B cell (primary cell): ENCODE results near the gene JADE2. TPM values are rescaled to one million over a fixed set of nuclear protein-coding genes. Genes with fewer than 3 reads are reported as not detected.

Experiments used
- ATAC-seq: fragments of 200-7000 bp; cut with Tn5 transposase; one replicate; pipeline ENCODE4 v1.10.0; 2021; ENCODE audit warnings: low read depth, mild to moderate bottlenecking, moderate number of reproducible peaks, moderate library complexity
- CTCF ChIA-PET: fragments of 350-600 bp; sonication (Branson Sonifier 250); formaldehyde crosslinking; loops from one replicate; lab custom pipeline; 2021; ENCODE audit warnings: antibody characterized with exemption, inconsistent platforms; lab: Charles Lee
- POLR2A ChIA-PET: fragments of 350-600 bp; sonication (Branson Sonifier 250); formaldehyde crosslinking; loops from one replicate; lab custom pipeline; 2021; ENCODE audit warnings: antibody characterized with exemption; lab: Charles Lee
- DNase-seq: peaks from one replicate; pipeline ENCODE4 v3.0.0; 2013
- H2AFZ ChIP-seq: 2 replicates; pipeline ENCODE4 v1.6.1; 2012; ENCODE audit warnings: mild to moderate bottlenecking, low read depth, low read length; ENCODE audit not compliant: insufficient read depth, poor library complexity, severe bottlenecking
- H3K27ac ChIP-seq, 2 donors: 1 replicate in 1 of 2; 2 replicates in 1 of 2; pipeline ENCODE4 v1.5.1; 2012 to 2013; ENCODE audit warnings: low read length in 2 of 2, mild to moderate bottlenecking in 2 of 2, moderate library complexity in 1 of 2
- H3K27me3 ChIP-seq, 4 experiments: fragments of 200-600 bp in 1 of 4; sonication (generic) in 1 of 4; replicated peaks in 1 of 4; 1 replicate in 2 of 4; 2 replicates in 2 of 4; pipeline versions ENCODE4 v1.6.1 to v1.7.0; 2013 to 2016; ENCODE audit warnings: low read length in 3 of 4, mild to moderate bottlenecking in 2 of 4, mixed read lengths in 1 of 4, moderate library complexity in 1 of 4; ENCODE audit not compliant: insufficient read depth in 4 of 4, control insufficient read depth in 3 of 4; ENCODE audit errors: control extremely low read depth in 1 of 4
- H3K36me3 ChIP-seq, 2 experiments: replicated peaks in 1 of 2; 1 replicate in 1 of 2; 2 replicates in 1 of 2; pipeline versions ENCODE4 v1.6.1 to v1.7.1; 2013; ENCODE audit warnings: low read length in 1 of 2; ENCODE audit not compliant: insufficient read depth in 2 of 2, control insufficient read depth in 1 of 2; ENCODE audit errors: control extremely low read depth in 1 of 2, extremely low read depth in 1 of 2
- H3K4me1 ChIP-seq, 2 donors: fragments of 200-600 bp in 1 of 2; sonication (generic) in 1 of 2; 1 replicate in 1 of 2; 2 replicates in 1 of 2; pipeline versions ENCODE4 v1.5.1 to v1.6.1; 2013 to 2017; ENCODE audit warnings: low read length in 2 of 2; ENCODE audit not compliant: control insufficient read depth in 2 of 2, insufficient read depth in 2 of 2
- H3K4me2 ChIP-seq: replicated peaks from 2 replicates; pipeline ENCODE3; 2012; ENCODE audit warnings: mild to moderate bottlenecking, low read depth, low read length; ENCODE audit not compliant: poor library complexity, severe bottlenecking
- H3K4me3 ChIP-seq, 5 experiments: fragments of 200-600 bp in 1 of 5; sonication (generic) in 1 of 5; 1 replicate in 3 of 5; 2 replicates in 2 of 5; pipeline versions ENCODE4 v1.5.1 to v1.7.0; 2011 to 2016; ENCODE audit warnings: low read length in 4 of 5, mild to moderate bottlenecking in 4 of 5, low read depth in 2 of 5, control low read depth in 1 of 5, moderate library complexity in 1 of 5; ENCODE audit not compliant: insufficient read depth in 1 of 5; ENCODE audit errors: control extremely low read depth in 1 of 5, extremely low read depth in 1 of 5
- H3K79me2 ChIP-seq: fragments of 200-600 bp; sonication (generic); one replicate; pipeline ENCODE4 v1.6.0; 2016; ENCODE audit warnings: low read length; ENCODE audit not compliant: control insufficient read depth, insufficient read depth
- H3K9ac ChIP-seq: fragments of 200-600 bp; sonication (generic); 2 replicates; pipeline ENCODE4 v1.6.1; 2017; ENCODE audit warnings: mild to moderate bottlenecking, low read length, moderate library complexity
- H3K9me3 ChIP-seq, 3 donors: one replicate each; pipeline versions ENCODE4 v1.6.1 to v1.7.1; 2013; ENCODE audit warnings: low read length in 2 of 3; ENCODE audit not compliant: control insufficient read depth in 2 of 3, insufficient read depth in 1 of 3; ENCODE audit errors: control extremely low read depth in 1 of 3
- H4K20me1 ChIP-seq: 2 replicates; pipeline ENCODE4 v1.6.0; 2012; ENCODE audit warnings: mild to moderate bottlenecking, low read length; ENCODE audit not compliant: insufficient read depth, control insufficient read depth, poor library complexity, severe bottlenecking
- H3K27ac Mint-ChIP-seq: one replicate; pipeline ENCODE4 v1.8.0; 2021; ENCODE audit warnings: mixed read lengths
- H3K27me3 Mint-ChIP-seq: one replicate; pipeline ENCODE4 v1.8.0; 2021; ENCODE audit warnings: mixed read lengths
- H3K4me1 Mint-ChIP-seq: one replicate; pipeline ENCODE4 v1.8.0; 2021; ENCODE audit warnings: mixed read lengths
- H3K4me3 Mint-ChIP-seq: one replicate; pipeline ENCODE4 v1.8.0; 2021; ENCODE audit warnings: mixed read lengths
- H3K9me3 Mint-ChIP-seq: one replicate; pipeline ENCODE4 v1.8.0; 2022; ENCODE audit warnings: mixed read lengths; ENCODE audit not compliant: insufficient read depth
- EZH2 ChIP-seq: IDR thresholded peaks from 2 replicates; pipeline ENCODE4 v1.6.1; 2012; ENCODE audit warnings: borderline replicate concordance, low read depth, mild to moderate bottlenecking, moderate library complexity, low read length; ENCODE audit not compliant: insufficient read depth, poor library complexity, severe bottlenecking
- WGBS: methylation state at CpG from one replicate; pipeline ENCODE4 v1.1.5; 2013; ENCODE audit warnings: missing lambda C conversion rate; ENCODE audit not compliant: insufficient coverage; 5-methylcytosine and 5-hydroxymethylcytosine counted together
- intact Hi-C: fragments of 100-400 bp; cut with micrococcal nuclease; formaldehyde crosslinking; loops from one replicate; pipeline ENCODE4 v1.10.0; 2022
- polyA plus RNA-seq: library from polyadenylated mRNA; depleted of rRNA; stranded (reverse); fragments of >200 nt; gene quantifications from 2 replicates; pipeline ENCODE4 v1.2.3, GENCODE V29; 2012
- total RNA-seq, 2 donors: library from RNA; stranded (reverse); fragments of 120-200 nt in 1 of 2; gene quantifications; 1 replicate in 1 of 2; 2 replicates in 1 of 2; pipeline versions ENCODE4 v1.2.3 to v1.2.4, GENCODE V29; 2013 to 2022
- TF ChIP-seq, protein P1 (sequence below): fragments of 200-600 bp; IDR thresholded peaks from one replicate; pipeline ENCODE4 v1.8.0; 2022; ENCODE audit warnings: antibody characterized with exemption, mild to moderate bottlenecking

JADE2 gene
- total and polyA plus RNA-seq, 2 donors (not counting 1 experiment from before 2014, with no cell fraction given) = 80.5 to 247 TPM

DNA sequence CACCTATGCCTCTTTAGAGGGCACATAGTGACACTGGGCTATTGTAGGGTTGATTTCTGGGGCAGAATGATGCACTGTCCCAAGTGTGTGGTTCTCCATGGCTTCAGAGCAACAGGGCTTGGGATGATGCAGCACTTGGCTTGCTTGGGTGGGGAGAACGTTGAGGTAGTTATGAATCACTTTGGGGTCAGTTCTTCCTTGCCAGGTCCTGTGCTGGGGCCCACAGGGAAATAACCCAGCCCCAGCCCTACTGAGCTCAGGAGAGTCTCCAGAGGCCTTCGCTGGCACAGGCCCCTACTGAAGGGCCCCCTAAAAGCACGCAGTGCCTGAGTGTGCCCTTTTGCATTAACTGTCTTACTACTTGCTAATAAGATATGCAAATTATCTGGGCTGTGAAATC is 24.2 kb downstream of the JADE2 start:
- Histone ChIP-seq H3K27ac (peak overlapping the region in 1 of 2 donors; percentile 80), H3K4me2 (peak overlapping the region; percentile 61), H3K36me3 (peaks cover 0 to 63% of the 10 kb centered on the region in 2 experiments), H4K20me1 (peaks cover 35% of the 10 kb centered on the region), H3K27me3 (no peaks in the 10 kb centered on the region), H3K9me3 (no peaks in the 10 kb centered on the region), H3K4me1 (peaks cover 68 to 92% of the 10 kb centered on the region in 2 donors), H2AFZ (no peak overlapping the region), H3K4me3 (no peak overlapping the region), H3K79me2 (peaks cover 70% of the 10 kb centered on the region), H3K9ac (no peak overlapping the region)
- POLR2A ChIA-PET = interaction anchor here (1.1 kb wide), 1 partner anchor 23 kb away, joined by 3 read pairs; no protein-coding TSS in a partner anchor
- H3K4me3 Mint-ChIP-seq = peak overlapping the region; percentile 74
- peak overlapping the region; percentile 89 for H3K27ac Mint-ChIP-seq
- DNase-seq (no peak), ATAC-seq (peak; percentile 23)
- no peak for TF ChIP-seq EZH2
- TF ChIP-seq, protein P1, sequence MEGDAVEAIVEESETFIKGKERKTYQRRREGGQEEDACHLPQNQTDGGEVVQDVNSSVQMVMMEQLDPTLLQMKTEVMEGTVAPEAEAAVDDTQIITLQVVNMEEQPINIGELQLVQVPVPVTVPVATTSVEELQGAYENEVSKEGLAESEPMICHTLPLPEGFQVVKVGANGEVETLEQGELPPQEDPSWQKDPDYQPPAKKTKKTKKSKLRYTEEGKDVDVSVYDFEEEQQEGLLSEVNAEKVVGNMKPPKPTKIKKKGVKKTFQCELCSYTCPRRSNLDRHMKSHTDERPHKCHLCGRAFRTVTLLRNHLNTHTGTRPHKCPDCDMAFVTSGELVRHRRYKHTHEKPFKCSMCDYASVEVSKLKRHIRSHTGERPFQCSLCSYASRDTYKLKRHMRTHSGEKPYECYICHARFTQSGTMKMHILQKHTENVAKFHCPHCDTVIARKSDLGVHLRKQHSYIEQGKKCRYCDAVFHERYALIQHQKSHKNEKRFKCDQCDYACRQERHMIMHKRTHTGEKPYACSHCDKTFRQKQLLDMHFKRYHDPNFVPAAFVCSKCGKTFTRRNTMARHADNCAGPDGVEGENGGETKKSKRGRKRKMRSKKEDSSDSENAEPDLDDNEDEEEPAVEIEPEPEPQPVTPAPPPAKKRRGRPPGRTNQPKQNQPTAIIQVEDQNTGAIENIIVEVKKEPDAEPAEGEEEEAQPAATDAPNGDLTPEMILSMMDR = no peak
- WGBS = 0% methylated on average over 1 of the region's 3 CpGs
- intact Hi-C loops = no loop called here
- CTCF ChIA-PET = no interaction called here
- H3K27me3 Mint-ChIP-seq = no peaks in the 10 kb centered on the region
- H3K9me3 Mint-ChIP-seq = no peaks in the 10 kb centered on the region
- H3K4me1 Mint-ChIP-seq = peaks cover 86% of the 10 kb centered on the region
